HG03159 (cell line): ENCODE measurements around the gene ZNF827.

Experiments used
- ATAC-seq: cut with Tn5 transposase; IDR thresholded peaks from one replicate; pipeline ENCODE4 v1.9.1; 2021; ENCODE audit warnings: mild to moderate bottlenecking, moderate library complexity; ENCODE audit not compliant: unreplicated experiment

Gene ZNF827

DNA sequence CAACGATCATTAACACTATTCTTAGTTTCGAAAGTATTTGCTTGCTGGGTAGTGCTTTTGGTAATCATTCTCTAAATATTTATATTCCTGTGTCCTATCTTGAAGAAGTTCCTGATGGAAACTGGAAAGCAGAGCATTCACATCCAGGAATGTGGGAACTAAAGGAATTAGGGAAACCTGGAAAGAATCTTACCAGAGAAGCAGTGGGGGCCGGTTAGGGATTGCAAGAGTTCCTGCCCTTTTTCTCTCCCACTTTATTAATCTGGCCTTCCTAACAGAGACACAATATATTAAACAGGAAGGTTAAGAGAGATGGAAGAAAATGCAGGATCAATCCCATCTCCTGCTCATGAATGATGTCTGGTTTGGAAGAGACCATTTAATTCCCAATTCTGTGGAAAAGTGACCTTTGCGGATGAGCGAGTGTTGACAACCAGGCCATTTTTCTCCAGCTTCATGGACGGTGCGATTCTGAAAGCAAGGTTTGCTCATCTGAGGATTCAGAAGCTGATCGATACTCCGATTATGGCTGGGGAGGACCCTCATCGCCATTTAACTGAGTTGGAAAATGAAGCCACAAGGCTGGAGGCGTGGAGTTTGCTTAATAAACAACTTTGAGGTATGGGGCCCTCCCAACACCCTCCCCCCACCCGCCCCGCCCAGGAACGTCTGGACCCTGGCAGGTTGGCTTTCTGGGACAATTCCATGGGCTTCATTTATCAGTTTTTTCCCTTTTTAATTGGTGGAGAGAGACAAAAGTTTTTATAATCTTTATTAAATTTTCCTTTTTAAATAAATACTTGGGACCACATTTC, 206.4 kb downstream of the ZNF827 start:
- ATAC-seq: peak; percentile 2

DNA sequence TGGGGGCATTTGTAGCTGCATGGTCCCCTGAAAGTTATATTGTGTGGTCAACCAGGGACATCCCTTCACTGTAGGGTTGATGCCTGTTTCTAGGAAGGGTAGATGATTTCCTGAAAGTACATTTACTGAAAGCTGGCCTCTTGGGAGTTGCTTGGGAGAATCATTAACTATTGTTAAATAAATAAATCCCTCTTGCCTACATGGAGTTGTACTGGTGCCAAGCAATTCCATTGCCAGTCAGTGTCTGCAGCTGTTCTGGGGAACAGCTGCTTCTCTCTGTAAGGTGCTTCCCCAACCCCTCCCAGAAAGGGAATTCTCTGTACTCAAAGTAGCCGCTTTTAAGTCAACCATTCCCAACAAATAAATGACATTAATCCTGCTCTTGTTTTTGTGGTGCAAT, 207.6 kb downstream of the ZNF827 start:
- ATAC-seq: no peak

DNA sequence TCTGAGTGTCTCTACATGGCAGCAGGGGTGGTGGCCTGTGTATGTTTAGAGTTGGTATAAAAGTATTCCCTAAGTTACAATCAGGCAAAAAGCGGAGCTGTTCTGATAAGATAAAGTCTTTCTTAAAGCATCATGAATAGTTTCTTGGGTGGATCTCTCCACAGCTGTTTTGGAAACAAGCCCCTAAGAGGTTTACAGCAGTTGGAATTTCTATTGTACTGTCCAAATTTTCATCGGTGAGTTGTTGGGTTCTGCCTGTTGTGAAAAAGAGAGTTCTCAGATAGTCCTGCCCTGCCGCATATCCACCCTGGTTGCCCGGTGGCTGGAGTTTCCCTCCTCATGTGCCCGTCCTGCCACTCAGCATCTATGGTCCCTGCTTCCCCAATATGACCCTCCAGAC, 208.6 kb downstream of the ZNF827 start:
- no peak for ATAC-seq

DNA sequence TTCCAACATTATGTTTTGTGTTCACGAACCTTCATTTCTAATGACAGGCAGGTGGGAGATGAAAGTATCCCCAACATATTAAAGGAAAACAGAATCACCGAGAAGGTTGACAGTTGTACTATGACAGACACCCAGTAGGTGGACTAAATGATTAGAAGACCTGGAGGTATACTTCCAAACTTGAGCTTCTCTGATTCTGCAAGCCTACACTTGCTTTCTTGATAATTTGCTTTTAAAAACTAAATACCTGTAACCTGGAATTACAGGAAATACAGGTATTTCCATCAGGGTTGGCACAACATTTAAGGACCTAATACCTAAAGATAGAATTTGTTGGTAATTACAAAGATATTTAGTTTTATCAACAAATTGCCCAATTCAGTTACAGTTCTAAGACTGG, 215.3 kb downstream of the ZNF827 start:
- no peak for ATAC-seq

DNA sequence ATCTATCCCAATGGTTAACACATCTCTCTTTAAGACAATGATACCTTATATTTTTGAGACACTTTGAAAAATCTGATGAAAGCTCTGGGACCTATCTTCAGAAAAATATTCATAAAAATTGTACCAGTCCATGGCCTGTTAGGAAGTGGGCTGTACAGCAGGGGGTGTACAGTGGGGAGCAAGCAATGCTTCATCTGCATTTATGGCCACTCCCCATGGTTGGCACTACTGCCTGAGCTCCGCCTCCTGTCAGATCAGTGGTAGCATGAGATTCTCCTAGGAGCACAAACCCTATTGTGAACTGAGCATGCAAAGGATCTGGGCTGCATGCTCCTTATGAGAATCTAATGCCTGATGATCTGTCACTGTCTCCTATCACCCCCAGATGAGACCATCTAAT, 216.1 kb downstream of the ZNF827 start:
- ATAC-seq: no peak

DNA sequence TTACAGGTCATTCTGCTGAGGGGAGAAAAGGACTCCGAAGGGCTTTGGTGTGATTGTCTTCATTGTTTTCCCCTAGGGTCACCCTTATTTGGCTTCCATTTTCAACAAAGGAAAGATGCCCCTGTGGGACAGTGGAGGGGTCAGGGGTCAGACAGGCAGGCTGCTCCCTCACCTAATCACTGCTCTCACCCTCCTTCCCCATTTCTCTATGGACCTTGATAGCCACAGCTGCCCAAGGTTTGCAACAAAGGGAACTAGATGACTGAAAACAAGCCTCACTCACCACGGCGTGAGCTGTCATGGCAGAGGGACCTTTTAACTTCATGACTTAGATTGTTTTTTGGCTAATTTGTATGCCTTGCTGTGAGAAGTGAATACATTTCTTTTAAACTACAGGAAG, 218.0 kb downstream of the ZNF827 start:
- ATAC-seq: peak; percentile 45

DNA sequence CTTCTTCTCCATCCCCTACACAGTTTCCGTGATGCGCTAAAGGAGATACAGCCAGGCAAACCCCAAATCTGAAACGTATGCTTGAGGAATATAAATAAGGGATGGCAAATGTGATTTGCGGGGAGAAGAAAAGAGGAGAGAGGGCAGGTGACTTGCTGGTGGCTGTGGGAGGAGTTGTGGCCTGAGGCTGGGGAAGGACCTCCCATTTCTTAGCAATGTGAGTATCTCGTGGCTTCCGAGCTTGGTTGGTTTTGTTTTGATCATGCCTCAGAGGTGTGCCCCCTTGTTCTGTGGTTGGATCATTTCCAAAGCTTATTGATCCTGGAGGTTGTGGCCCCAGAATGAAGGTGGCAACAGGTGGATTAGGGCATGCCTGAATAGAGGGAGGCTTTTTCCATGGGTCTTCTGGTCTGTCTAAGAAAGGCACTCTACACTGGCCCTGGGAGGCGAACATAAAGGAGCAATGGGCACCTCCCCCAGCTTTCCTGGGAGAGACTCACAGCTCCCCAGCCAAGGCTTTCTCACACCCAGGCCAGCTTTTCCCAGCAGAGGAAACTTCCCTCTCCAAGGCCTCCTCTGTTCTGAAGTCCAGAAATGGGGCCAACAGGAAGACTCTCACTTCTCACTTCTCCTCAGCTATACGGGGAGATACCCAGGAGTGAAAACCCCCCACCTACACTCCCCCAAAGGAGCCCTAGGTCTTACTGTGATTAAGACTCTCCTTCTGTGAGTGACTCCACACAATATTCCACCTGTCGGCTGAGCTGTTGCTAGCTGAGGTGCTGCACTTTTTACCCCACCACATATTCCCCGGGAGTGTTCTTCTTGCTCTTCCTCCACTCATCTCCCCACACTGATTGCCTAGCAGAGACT, 218.6 kb downstream of the ZNF827 start:
- peak; percentile 68 for ATAC-seq

DNA sequence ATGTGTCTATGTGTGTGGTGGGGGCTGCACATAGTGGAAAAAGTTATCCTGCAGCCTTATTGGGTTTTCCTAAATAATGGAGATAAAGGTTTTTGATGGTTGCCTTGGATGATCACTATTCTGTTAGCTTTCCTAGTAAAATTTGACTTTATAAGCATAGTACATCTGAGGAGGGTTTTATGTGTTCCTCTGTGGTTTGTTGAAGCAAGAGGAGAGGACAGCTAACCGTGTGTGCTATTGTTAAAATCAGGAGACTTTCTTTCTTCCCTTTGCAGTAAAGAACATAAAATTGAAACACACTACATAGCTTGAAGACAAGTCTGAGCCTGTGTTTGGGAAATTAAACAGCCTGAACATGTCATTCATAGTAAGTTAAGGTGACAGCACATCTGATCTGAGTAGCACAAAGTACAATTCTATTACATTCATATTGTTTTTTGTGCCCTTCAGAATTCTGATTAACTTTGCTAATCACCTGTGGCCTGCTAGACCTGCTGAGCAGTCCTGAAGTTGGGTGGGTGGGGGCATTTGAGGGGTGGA, 221.9 kb downstream of the ZNF827 start:
- ATAC-seq: no peak

DNA sequence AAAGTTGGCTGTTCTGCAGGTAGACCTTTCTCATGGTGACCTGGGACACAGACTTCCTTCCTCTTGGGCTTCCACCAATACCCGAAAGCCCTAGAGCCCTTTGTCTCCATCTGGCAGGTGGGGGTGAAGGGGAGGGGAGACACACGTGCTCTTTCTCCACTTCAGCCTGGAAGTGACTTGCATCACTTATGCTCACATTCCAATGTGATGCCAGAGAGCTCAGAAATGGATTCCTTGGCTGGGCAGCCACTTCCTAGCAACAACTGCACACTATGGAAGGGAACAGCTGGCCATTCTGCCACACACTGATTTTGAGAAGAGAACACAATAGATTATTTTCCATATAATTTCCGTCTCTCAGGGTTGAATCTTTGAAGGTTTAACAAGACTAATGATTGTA, 222.4 kb downstream of the ZNF827 start:
- no peak for ATAC-seq

DNA sequence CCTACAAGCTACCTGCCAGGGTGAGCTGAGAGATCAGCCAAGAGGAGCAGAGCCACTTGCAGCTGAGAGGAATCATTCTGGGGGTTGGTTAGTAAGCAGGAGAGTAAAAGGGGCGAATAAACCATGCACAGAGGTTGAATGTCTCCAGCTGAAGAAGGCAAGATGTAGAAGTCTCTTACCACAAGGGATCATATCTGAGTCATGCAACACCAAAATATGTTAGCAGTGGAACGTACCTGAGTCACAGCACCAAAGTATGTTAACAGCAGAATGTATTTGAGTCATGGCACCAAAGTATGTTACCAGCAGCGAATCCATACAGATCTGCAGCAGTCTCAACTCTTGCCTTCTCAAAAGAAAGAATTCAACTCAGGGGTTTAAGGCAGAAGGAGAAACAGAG, 228.8 kb downstream of the ZNF827 start:
- ATAC-seq: peak; percentile 75

DNA sequence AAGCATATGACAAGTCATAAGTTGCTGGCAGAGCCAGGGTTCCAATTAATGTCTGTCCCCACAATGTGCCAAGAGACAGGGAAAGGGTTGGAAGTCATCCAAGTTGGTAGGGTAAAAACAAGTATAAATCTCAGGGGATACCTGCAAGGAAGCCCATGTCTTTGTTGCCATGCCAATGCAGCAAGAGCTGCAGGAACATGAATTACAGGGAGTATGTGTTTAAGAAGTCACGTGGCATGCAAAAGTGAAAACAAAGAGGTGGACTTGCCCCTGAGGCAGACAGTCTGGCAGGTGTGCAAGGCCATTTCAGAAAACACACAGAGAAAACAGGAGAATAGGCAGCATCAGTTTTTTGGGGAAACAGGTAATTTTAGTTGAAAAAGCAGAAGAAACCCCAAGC, 229.3 kb downstream of the ZNF827 start:
- ATAC-seq: peak; percentile 15
